ENCODE data around the gene KRT17. TPM values are rescaled to one million over a fixed set of nuclear protein-coding genes. Genes with fewer than 3 reads are reported as not detected.

The KRT17 gene
- total and polyA plus RNA-seq, 9 of the 15 experiments (the other 6 are each of a cell fraction or from before 2014, with no cell fraction given), result 0.23 to 0.25 TPM; not detected in 7

DNA sequence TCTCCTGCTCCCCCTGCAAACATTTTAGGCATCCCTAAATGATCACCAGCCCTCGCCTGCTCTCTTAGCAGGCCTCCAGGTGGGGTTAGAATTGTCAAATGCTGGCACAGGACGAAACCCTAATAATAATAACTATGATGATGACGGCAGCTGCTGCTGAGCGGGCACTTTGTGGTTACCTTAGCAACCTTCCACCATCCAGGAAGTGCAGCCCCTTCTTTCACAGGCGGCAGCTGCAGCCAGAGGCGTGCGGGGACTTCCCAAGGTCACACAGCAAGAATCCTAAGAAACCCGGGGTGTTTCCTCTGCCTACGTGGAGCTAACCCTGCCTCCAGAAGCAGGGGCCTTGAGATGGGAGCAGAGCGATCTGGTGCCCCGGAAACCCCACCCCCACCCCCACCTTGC, 41.9 kb upstream of the KRT17 start (continued):
- TF ChIP-seq, protein P1, sequence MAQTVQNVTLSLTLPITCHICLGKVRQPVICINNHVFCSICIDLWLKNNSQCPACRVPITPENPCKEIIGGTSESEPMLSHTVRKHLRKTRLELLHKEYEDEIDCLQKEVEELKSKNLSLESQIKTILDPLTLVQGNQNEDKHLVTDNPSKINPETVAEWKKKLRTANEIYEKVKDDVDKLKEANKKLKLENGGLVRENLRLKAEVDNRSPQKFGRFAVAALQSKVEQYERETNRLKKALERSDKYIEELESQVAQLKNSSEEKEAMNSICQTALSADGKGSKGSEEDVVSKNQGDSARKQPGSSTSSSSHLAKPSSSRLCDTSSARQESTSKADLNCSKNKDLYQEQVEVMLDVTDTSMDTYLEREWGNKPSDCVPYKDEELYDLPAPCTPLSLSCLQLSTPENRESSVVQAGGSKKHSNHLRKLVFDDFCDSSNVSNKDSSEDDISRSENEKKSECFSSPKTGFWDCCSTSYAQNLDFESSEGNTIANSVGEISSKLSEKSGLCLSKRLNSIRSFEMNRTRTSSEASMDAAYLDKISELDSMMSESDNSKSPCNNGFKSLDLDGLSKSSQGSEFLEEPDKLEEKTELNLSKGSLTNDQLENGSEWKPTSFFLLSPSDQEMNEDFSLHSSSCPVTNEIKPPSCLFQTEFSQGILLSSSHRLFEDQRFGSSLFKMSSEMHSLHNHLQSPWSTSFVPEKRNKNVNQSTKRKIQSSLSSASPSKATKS (CRISPR knock-in tag; IDR thresholded peaks at IDR 0.05), result no peak
- TF ChIP-seq LEF1 (IDR thresholded peaks at IDR 0.05) (no peak), MAFF (IDR thresholded peaks at IDR 0.05; ENCODE audit: low read length) (no peak), PCBP2 (IDR thresholded peaks at IDR 0.05; ENCODE audit: low read depth, low read length, poor library complexity, severe bottlenecking) (no peak), ETV5 (CRISPR knock-in tag; IDR thresholded peaks at IDR 0.05; ENCODE audit: low read depth) (no peak), ZNF780A (CRISPR knock-in tag; IDR thresholded peaks at IDR 0.05) (no peak), PURB (CRISPR knock-in tag; IDR thresholded peaks at IDR 0.05; ENCODE audit: low read depth) (no peak), SREBF1 (IDR thresholded peaks at IDR 0.05; ENCODE audit: borderline replicate concordance, low read depth, low read length) (no peak), CBFA2T2 (conservative IDR thresholded peaks at IDR 0.05) (no peak), ZNF24 (IDR thresholded peaks at IDR 0.05) (no peak), BMI1 (IDR thresholded peaks at IDR 0.05; ENCODE audit: low read length) (no peak), EP400 (IDR thresholded peaks at IDR 0.05) (no peak), ZNF507 (tag; conservative IDR thresholded peaks at IDR 0.05) (no peak), ZFX (CRISPR knock-in tag; IDR thresholded peaks at IDR 0.05) (0 out of 2 replicates have a peak, but pooled peaks have one; percentile 12)
- TF ChIP-seq, protein P2, sequence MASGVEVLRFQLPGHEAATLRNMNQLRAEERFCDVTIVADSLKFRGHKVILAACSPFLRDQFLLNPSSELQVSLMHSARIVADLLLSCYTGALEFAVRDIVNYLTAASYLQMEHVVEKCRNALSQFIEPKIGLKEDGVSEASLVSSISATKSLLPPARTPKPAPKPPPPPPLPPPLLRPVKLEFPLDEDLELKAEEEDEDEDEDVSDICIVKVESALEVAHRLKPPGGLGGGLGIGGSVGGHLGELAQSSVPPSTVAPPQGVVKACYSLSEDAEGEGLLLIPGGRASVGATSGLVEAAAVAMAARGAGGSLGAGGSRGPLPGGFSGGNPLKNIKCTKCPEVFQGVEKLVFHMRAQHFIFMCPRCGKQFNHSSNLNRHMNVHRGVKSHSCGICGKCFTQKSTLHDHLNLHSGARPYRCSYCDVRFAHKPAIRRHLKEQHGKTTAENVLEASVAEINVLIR (CRISPR knock-in tag; IDR thresholded peaks at IDR 0.05), result no peak
- TF ChIP-seq, protein P3, sequence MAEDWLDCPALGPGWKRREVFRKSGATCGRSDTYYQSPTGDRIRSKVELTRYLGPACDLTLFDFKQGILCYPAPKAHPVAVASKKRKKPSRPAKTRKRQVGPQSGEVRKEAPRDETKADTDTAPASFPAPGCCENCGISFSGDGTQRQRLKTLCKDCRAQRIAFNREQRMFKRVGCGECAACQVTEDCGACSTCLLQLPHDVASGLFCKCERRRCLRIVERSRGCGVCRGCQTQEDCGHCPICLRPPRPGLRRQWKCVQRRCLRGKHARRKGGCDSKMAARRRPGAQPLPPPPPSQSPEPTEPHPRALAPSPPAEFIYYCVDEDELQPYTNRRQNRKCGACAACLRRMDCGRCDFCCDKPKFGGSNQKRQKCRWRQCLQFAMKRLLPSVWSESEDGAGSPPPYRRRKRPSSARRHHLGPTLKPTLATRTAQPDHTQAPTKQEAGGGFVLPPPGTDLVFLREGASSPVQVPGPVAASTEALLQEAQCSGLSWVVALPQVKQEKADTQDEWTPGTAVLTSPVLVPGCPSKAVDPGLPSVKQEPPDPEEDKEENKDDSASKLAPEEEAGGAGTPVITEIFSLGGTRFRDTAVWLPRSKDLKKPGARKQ (CRISPR knock-in tag; IDR thresholded peaks at IDR 0.05), result no peak
- TF ChIP-seq, protein P4, sequence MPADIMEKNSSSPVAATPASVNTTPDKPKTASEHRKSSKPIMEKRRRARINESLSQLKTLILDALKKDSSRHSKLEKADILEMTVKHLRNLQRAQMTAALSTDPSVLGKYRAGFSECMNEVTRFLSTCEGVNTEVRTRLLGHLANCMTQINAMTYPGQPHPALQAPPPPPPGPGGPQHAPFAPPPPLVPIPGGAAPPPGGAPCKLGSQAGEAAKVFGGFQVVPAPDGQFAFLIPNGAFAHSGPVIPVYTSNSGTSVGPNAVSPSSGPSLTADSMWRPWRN (IDR thresholded peaks at IDR 0.05; ENCODE audit: low read depth), result no peak
- TF ChIP-seq, protein P5, sequence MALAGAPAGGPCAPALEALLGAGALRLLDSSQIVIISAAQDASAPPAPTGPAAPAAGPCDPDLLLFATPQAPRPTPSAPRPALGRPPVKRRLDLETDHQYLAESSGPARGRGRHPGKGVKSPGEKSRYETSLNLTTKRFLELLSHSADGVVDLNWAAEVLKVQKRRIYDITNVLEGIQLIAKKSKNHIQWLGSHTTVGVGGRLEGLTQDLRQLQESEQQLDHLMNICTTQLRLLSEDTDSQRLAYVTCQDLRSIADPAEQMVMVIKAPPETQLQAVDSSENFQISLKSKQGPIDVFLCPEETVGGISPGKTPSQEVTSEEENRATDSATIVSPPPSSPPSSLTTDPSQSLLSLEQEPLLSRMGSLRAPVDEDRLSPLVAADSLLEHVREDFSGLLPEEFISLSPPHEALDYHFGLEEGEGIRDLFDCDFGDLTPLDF (CRISPR knock-in tag; IDR thresholded peaks at IDR 0.05), result no peak
- TF ChIP-seq, protein P6, sequence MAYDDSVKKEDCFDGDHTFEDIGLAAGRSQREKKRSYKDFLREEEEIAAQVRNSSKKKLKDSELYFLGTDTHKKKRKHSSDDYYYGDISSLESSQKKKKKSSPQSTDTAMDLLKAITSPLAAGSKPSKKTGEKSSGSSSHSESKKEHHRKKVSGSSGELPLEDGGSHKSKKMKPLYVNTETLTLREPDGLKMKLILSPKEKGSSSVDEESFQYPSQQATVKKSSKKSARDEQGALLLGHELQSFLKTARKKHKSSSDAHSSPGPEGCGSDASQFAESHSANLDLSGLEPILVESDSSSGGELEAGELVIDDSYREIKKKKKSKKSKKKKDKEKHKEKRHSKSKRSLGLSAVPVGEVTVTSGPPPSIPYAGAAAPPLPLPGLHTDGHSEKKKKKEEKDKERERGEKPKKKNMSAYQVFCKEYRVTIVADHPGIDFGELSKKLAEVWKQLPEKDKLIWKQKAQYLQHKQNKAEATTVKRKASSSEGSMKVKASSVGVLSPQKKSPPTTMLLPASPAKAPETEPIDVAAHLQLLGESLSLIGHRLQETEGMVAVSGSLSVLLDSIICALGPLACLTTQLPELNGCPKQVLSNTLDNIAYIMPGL (CRISPR knock-in tag; IDR thresholded peaks at IDR 0.05), result no peak
